SK-N-SH (cell line): Measurements from ENCODE around the gene MMAA. TPM values are rescaled to one million over a fixed set of nuclear protein-coding genes. Genes with fewer than 3 reads are reported as not detected.

Experiments used
- CTCF ChIA-PET: fragments of 300-600, 350-600 bp; formaldehyde crosslinking; extraction: SDS; loops from one replicate; lab custom pipeline; 2021; lab: Yijun Ruan, JAX
- POLR2A ChIA-PET: fragments of 350-600 bp; sonication (Branson Sonifier 250); formaldehyde crosslinking; extraction: SDS; loops from one replicate; lab custom pipeline; 2020; ENCODE audit warnings: antibody characterized with exemption, inconsistent platforms; lab: Yijun Ruan, JAX
- DNase-seq: peaks from one replicate; pipeline ENCODE4 v3.0.0; 2012
- H2AFZ ChIP-seq: fragments of 200-600 bp; sonication (generic); 2 replicates; pipeline ENCODE4 v1.8.1; 2016; ENCODE audit warnings: antibody characterized with exemption, mild to moderate bottlenecking, low read depth
- H3F3A ChIP-seq: fragments of 200-600 bp; sonication (generic); replicated peaks from 2 replicates; pipeline ENCODE3; 2016; ENCODE audit warnings: antibody characterized with exemption, mild to moderate bottlenecking; ENCODE audit not compliant: insufficient read depth
- H3K27ac ChIP-seq, 2 experiments: fragments of 200-500 bp in 1 of 2; fragments of 200-600 bp in 1 of 2; sonication (Bioruptor generic) in 1 of 2; sonication (generic), shearing (Covaris generic) in 1 of 2; 2 replicates each; pipeline versions ENCODE4 v1.5.1 to v1.6.1; 2014 to 2016; ENCODE audit warnings: low read depth in 2 of 2, inconsistent platforms in 1 of 2, low read length in 1 of 2, mild to moderate bottlenecking in 1 of 2, mixed read lengths in 1 of 2
- H3K27me3 ChIP-seq: fragments of 200-600 bp; sonication (generic), shearing (Covaris generic); 2 replicates; pipeline ENCODE4 v1.6.1; 2016; ENCODE audit warnings: mixed run types; ENCODE audit not compliant: insufficient read depth
- H3K36me3 ChIP-seq, 2 experiments: fragments of 200-500 bp in 1 of 2; fragments of 200-600 bp in 1 of 2; sonication (Bioruptor generic) in 1 of 2; sonication (generic) in 1 of 2; replicated peaks in 1 of 2; 2 replicates each; pipeline versions ENCODE3 to v1.5.1; 2014 to 2016; ENCODE audit warnings: low read length in 1 of 2, mild to moderate bottlenecking in 1 of 2; ENCODE audit not compliant: insufficient read depth in 2 of 2, control insufficient read depth in 1 of 2
- H3K4me1 ChIP-seq, 2 experiments: fragments of 200-500 bp in 1 of 2; fragments of 200-600 bp in 1 of 2; sonication (Bioruptor generic) in 1 of 2; sonication (generic), shearing (Covaris generic) in 1 of 2; 2 replicates each; pipeline versions ENCODE4 v1.5.1 to v1.6.1; 2014 to 2016; ENCODE audit warnings: low read depth in 1 of 2, low read length in 1 of 2, mixed run types in 1 of 2; ENCODE audit not compliant: insufficient read depth in 2 of 2, control insufficient read depth in 1 of 2
- H3K4me2 ChIP-seq: fragments of 200-600 bp; sonication (generic), shearing (Covaris generic); 2 replicates; pipeline ENCODE4 v1.6.1; 2017; ENCODE audit warnings: mixed run types
- H3K4me3 ChIP-seq, 2 experiments: fragments of 200-500 bp in 1 of 2; fragments of 200-600 bp in 1 of 2; sonication (Bioruptor generic) in 1 of 2; sonication (generic), shearing (Covaris generic) in 1 of 2; 2 replicates each; pipeline versions ENCODE4 v1.5.1 to v1.8.1; 2014 to 2016; ENCODE audit warnings: low read depth in 2 of 2, inconsistent platforms in 1 of 2, low read length in 1 of 2, mild to moderate bottlenecking in 1 of 2, mixed read lengths in 1 of 2, moderate library complexity in 1 of 2
- H3K79me2 ChIP-seq: fragments of 200-600 bp; sonication (generic); 2 replicates; pipeline ENCODE4 v1.8.1; 2017; ENCODE audit warnings: mild to moderate bottlenecking; ENCODE audit not compliant: insufficient read depth
- H3K9ac ChIP-seq: fragments of 200-600 bp; sonication (generic); 2 replicates; pipeline ENCODE4 v1.6.1; 2017; ENCODE audit warnings: mixed run types
- H3K9me2 ChIP-seq: fragments of 200-600 bp; sonication (generic); 2 replicates; pipeline ENCODE4 v1.6.1; 2017; ENCODE audit warnings: mixed run types
- H3K9me3 ChIP-seq: fragments of 200-600 bp; sonication (generic); 2 replicates; pipeline ENCODE4 v1.6.1; 2017; ENCODE audit warnings: mixed run types, mild to moderate bottlenecking, moderate library complexity
- H4K20me1 ChIP-seq: fragments of 200-600 bp; sonication (generic); 2 replicates; pipeline ENCODE4 v1.6.1; 2017; ENCODE audit warnings: mild to moderate bottlenecking, mixed run types; ENCODE audit not compliant: insufficient read depth
- CHD2 ChIP-seq: fragments of 150-350 bp; IDR thresholded peaks from 2 replicates; pipeline ENCODE4 v1.6.1; 2018; ENCODE audit warnings: low read length; ENCODE audit not compliant: partially characterized antibody
- CTCF ChIP-seq: fragments of 200-600 bp; sonication (generic); IDR thresholded peaks from 2 replicates; pipeline ENCODE4 v1.6.1; 2017; ENCODE audit warnings: antibody characterized with exemption, mild to moderate bottlenecking, moderate library complexity
- FOSL2 ChIP-seq: IDR thresholded peaks from 2 replicates; pipeline ENCODE4 v1.4.0; 2012; ENCODE audit warnings: low read depth, mild to moderate bottlenecking, moderate library complexity, borderline replicate concordance
- GABPA ChIP-seq: IDR thresholded peaks from 2 replicates; pipeline ENCODE4 v1.4.0; 2012; ENCODE audit warnings: low read depth, mild to moderate bottlenecking
- GATA2 ChIP-seq: sonication (generic); formaldehyde crosslinking; IDR thresholded peaks from 2 replicates; pipeline ENCODE4 v1.5.0; 2020; ENCODE audit warnings: mild to moderate bottlenecking, missing genetic modification reagents
- IRF3 ChIP-seq: fragments of 150-350 bp; IDR thresholded peaks from 2 replicates; pipeline ENCODE4 v1.6.1; 2016; ENCODE audit warnings: mild to moderate bottlenecking, low read depth, low read length
- MAX ChIP-seq: IDR thresholded peaks from 2 replicates; pipeline ENCODE4 v1.4.0; 2012; ENCODE audit warnings: low read depth
- NFIC ChIP-seq: IDR thresholded peaks from 2 replicates; pipeline ENCODE4 v1.4.0; 2012; ENCODE audit warnings: borderline replicate concordance
- NRF1 ChIP-seq: IDR thresholded peaks from 2 replicates; pipeline ENCODE4 v1.6.1; 2012; ENCODE audit warnings: low read depth, mild to moderate bottlenecking, low read length
- REST ChIP-seq: IDR thresholded peaks from 2 replicates; pipeline ENCODE4 v1.6.1; 2012; ENCODE audit warnings: mild to moderate bottlenecking, low read depth, low read length, moderate library complexity
- RFX5 ChIP-seq: IDR thresholded peaks from 2 replicates; pipeline ENCODE4 v1.6.1; 2012; ENCODE audit warnings: mild to moderate bottlenecking, improper control_type of control experiment, low read length
- SMC3 ChIP-seq: IDR thresholded peaks from 2 replicates; pipeline ENCODE4 v1.6.1; 2012; ENCODE audit warnings: low read depth, low read length, improper control_type of control experiment
- USF1 ChIP-seq: IDR thresholded peaks from 2 replicates; pipeline ENCODE4 v1.4.0; 2012; ENCODE audit warnings: low read depth, borderline replicate concordance
- ZBTB33 ChIP-seq: IDR thresholded peaks from 2 replicates; pipeline ENCODE4 v1.4.0; 2012; ENCODE audit warnings: low read depth, borderline replicate concordance
- WGBS: methylation state at CpG from one replicate; pipeline ENCODE4 v1.1.6; 2017; ENCODE audit warnings: low lambda C conversion rate; 5-methylcytosine and 5-hydroxymethylcytosine counted together
- polyA plus RNA-seq, 3 experiments: library from polyadenylated mRNA; depleted of rRNA; stranded (reverse); fragments of >200 nt; gene quantifications; 2 replicates each; pipeline ENCODE4 v1.2.3, GENCODE V29; 2012

Gene MMAA
- polyA plus RNA-seq, 1 of the 3 experiments (the other 2 are of a cell fraction), result 2.2 TPM

- TF ChIP-seq FOSL2 (no peak), USF1 (no peak), RFX5 (no peak), MAX (no peak), REST (no peak), IRF3 (no peak), SMC3 (no peak)
- TF ChIP-seq, all 33 proteins: peak for 0
- POLR2A ChIA-PET, result no interaction called here
- no peaks in the 10 kb centered on the region for H3K79me2 ChIP-seq
- no peaks in the 10 kb centered on the region for H3K9me3 ChIP-seq
- H3K27me3 ChIP-seq, result no peaks in the 10 kb centered on the region
- H3K27ac ChIP-seq, result no peak overlapping the region
- no peaks in the 10 kb centered on the region for H3F3A ChIP-seq
- WGBS, result 60% methylated on average over 1 of the region's 1 CpG
- H3K36me3 ChIP-seq, result no peaks in the 10 kb centered on the region
- H4K20me1 ChIP-seq, result no peaks in the 10 kb centered on the region
- H3K9me2 ChIP-seq, result no peaks in the 10 kb centered on the region
- CTCF ChIA-PET, result no interaction called here
- DNase-seq, result no peak
- no peak overlapping the region for H3K4me3 ChIP-seq
- H3K4me2 ChIP-seq, result no peak overlapping the region
- no peaks in the 10 kb centered on the region for H3K4me1 ChIP-seq
- H2AFZ ChIP-seq, result no peak overlapping the region
- H3K9ac ChIP-seq, result no peak overlapping the region
Observed at GRCh38 chr4:145665773-145666172, 46.6 kb downstream of the MMAA start.

GRCh38 chr4:145670422-145670821, 51.2 kb downstream of the MMAA start:
- H3K27me3 ChIP-seq, result no peaks in the 10 kb centered on the region
- TF ChIP-seq ZBTB33 (no peak), GABPA (no peak), NRF1 (no peak), SMC3 (no peak), CTCF (no peak), GATA2 (CRISPR knock-in tag) (no peak), CHD2 (no peak), MAX (no peak), NFIC (no peak)
- TF ChIP-seq, all 33 proteins: peak for 0
- ChIA-PET POLR2A (no interaction called here), CTCF (no interaction called here)
- Histone ChIP-seq H3K4me2 (no peak overlapping the region), H3K9ac (no peak overlapping the region), H3K9me3 (no peaks in the 10 kb centered on the region), H3K79me2 (no peaks in the 10 kb centered on the region), H2AFZ (no peak overlapping the region), H3F3A (no peaks in the 10 kb centered on the region), H3K4me1 (no peaks in the 10 kb centered on the region), H3K9me2 (no peaks in the 10 kb centered on the region), H3K4me3 (no peak overlapping the region), H3K36me3 (no peaks in the 10 kb centered on the region), H4K20me1 (no peaks in the 10 kb centered on the region), H3K27ac (no peak overlapping the region)
- no peak for DNase-seq
